ENCODE measurements around the gene ANP32E. TPM values are rescaled to one million over a fixed set of nuclear protein-coding genes. Genes with fewer than 3 reads are reported as not detected.
A peak's percentile ranks its signal among the peaks of the same experiment; 100 is the strongest.
"Not testable (repeated sequence)": the region's sequence is repeated elsewhere in the genome, so short reads cannot be mapped to it uniquely, and the experiment has no call there.

ANP32E gene
- total RNA-seq, 1 donor from 2014 or later, result 28.6 TPM

DNA sequence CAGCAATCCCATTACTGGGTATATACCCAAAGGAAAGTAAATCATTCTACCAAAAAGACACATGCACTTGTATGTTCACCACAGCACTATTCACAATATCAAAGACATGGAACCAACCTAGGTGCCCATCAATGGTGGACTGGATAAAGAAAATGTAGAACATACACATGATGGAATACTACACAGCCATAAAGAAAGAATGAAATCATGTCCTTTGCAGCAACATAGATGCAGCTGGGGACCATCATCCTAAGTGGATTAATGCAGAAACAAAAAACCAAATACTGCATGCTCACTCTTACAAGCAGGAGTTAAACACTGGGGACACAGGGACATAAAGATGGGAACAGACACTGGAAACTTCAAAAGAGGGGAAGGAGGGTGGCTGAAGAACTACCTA lies 8.7 kb downstream of the ANP32E start:
- ATAC-seq (no peak), DNase-seq (ENCODE audit: missing footprints) (no peak)
- intact Hi-C loops (cut with DNase I), result no loop called here

DNA sequence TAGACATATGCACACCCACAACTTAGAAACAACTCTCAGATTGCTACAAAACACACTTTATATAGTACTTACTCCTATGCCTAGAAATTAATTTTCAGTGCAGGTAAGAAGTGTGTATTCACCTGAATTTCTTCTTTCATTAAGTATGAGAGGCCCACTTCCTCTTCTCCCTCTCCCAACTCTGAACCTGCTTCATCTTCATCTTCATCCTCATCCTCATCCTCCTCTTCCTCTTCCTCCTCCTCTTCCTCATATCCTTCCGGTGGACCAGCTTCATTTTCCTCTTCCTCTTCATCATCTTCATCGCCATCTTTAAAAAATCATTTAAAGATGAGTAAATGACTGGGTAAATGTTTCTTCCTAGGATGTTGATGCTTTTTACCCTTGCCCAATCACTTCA lies 9.4 kb downstream of the ANP32E start:
- intact Hi-C loops (cut with DNase I), result no loop called here
- ATAC-seq, result no peak
- no peak for DNase-seq (ENCODE audit: missing footprints)

DNA sequence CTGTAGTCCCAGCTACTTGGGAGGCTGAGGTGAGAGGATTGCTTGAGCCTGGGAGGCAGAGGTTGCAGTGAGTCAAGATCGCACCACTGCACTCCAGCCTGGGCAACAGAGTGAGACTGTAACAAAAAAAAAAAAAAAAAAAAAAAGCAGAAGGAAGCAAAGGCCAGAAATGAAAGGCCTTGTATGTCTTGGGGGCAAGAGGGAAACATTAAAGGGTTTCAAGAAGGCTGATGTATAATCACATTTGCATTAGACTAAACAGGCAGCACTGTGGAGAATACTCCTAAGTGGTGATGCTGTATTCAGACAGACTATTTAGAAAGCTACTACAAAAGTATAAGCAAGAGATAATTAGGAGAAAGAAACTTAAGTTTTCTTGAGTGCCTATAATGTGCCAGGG lies 10.4 kb downstream of the ANP32E start:
- intact Hi-C loops (cut with DNase I), result no loop called here

DNA sequence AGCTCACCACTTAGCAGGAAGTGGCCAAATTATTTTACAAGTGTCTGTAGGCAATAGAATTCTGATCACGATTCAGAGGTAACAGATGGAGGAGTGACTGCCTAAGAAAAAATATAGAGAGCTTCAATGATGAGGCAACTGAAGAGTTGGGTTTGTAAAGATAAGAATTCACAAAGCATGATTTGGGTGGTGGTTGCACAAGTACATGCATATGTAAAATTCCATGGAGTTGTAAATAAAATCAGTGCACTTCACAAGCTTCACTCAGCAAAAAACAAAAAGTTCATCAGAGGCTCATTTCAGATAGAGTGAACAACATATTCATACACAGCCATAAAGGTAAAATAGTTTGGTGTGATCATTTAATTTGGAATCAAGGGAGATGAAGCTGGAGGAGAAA lies 10.9 kb downstream of the ANP32E start:
- DNase-seq (ENCODE audit: missing footprints) (no peak), ATAC-seq (no peak)
- intact Hi-C loops (cut with DNase I), result no loop called here

More for the DNA sequence above, 10.4 kb downstream of the ANP32E start:
- ATAC-seq, result no peak
- no peak for DNase-seq (ENCODE audit: missing footprints)

DNA sequence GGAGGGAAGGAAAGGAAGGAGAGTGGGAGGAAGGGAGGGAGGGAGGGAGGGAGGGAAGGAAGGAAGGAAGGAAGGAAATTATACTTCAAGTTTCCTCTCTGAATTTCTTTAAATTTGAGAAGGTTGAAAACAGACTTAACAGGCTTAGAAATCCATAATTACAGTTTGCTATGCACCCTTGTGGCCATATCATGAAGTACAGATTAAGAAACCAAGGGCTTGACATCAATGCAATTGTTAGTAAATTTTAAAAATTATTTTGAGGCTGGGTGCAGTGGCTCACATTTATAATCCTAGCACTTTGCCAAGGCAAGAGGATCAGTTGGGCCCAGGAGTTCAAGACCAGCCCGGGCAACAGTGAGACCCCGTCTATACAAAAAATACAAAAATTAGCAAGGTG lies 14.4 kb downstream of the ANP32E start:
- intact Hi-C loops (cut with DNase I), result no loop called here
- DNase-seq (ENCODE audit: missing footprints) (no peak), ATAC-seq (no peak)

DNA sequence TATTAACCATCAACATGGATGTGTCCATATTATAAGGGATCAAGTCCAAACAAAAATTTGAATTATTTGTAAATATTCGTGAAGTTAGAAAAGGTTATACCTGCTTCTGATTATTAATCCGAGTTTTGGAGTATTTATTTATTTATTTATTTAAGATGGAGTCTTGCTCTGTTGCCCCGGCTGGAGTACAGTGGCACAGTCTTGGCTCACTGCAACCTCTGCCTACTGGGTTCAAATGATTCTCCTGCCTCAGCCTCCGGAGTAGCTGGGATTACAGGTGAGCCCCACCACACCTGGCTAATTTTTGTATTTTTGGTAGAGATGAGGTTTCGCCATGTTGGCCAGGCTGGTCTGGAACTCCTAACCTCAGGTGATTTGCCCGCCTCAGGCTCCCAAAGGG lies 20.1 kb downstream of the ANP32E start:
- intact Hi-C loops (cut with DNase I), result loop anchor here (2.0 kb wide), 1 partner anchor 19 kb away; no protein-coding TSS in a partner anchor
- not testable (repeated sequence) for DNase-seq (ENCODE audit: missing footprints); ATAC-seq

DNA sequence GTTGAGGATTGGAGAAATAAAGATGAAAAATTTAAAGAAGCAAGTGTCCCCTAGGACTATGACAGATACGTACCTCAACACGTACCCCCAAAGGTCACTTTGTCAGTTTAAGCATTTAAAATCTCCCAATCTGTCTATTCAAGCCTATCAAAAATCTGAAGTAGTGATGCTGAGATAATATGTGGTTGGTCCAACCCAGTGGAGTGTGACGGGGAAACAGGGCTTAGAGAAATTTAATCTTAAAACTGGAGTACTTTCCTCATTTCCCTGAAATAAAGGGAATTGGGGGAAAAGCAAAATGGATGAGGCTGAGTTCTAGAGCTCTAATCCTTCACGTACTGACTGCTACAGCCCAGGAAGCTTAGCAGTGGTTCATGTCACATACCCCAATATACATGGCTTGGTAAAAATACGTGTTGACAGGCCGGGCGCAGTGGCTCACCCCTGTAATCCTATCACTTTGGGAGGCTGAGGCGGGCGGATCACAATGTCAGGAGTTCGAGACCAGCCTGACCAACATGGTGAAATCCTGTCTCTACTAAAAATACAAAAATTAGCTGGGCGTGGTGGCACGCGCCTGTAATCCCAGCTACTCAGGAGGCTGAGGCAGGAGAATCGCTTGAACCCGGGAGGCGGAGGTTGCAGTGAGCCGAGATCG lies 21.7 kb downstream of the ANP32E start:
- intact Hi-C loops (cut with DNase I), result loop anchor here (2.0 kb wide), 1 partner anchor 21 kb away; no protein-coding TSS in a partner anchor
- not testable (repeated sequence) for DNase-seq (ENCODE audit: missing footprints); ATAC-seq

DNA sequence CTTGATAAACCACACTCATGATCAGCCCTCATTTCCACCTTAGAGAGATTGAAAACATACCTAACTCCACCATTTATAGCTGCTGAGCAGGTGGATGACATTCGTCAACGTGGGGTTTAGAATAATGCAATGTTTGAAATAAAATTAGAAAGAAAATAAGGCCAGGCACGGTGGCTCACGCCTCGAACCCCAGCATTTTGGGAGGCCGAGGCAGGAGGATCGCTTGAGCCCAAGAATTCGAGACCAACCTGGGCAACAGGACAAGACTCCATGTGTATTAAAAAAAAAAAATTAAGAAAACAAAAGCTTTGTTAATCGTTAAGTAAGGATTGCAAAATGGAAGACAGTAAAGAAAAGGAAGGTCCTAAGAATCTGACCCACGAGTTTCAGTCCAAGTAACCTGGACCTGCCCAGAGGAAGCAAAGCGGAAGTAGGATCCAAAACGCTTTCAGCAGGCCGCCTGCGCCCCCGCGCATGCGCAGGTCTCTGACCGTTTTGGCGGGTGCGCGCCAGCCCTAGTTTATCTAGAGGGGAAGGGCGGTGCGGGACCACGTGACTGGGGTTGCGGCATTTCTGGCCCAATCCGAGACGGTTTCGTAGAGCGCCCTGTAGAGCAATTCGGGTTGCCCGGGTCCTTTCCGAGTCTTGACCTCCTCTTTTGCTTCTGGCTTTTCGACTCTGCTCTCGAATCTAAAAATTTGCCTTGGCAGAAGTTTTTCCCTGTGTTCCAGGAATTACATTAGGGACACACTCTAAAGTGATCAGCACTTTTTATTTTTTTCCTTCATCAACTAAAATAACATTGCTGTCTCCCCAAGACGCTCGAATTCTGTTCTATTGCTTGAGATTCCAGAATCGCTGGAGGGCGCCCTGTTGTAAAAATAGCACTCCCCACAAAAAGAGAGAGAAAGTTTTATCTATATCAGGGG lies 22.5 kb downstream of the ANP32E start:
- DNase-seq (ENCODE audit: missing footprints), result peak; percentile 98
- ATAC-seq, result peak; percentile 100
- intact Hi-C loops (cut with DNase I), result loop anchor here (2.0 kb wide), 1 partner anchor 21 kb away; no protein-coding TSS in a partner anchor

DNA sequence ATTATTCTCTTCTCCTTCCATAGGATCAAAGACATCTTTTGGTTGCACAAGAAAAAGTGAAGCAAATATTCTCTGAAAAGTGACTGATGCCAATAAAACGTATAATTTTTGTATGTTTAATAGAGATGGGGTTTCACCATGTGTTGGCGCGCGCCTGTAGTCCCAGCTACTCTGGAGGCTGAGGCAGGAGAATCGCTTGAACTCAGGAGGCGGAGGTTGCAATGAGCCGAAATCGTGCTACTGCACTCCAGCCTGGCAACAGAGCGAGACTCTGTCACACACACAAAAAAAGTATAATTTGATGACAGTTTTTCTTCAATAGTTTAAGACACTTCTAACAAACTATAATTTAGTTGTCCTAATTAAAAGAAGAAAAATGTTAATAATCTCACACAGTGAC lies 23.8 kb downstream of the ANP32E start:
- no peak for ATAC-seq
- no peak for DNase-seq (ENCODE audit: missing footprints)
- intact Hi-C loops (cut with DNase I), result no loop called here

DNA sequence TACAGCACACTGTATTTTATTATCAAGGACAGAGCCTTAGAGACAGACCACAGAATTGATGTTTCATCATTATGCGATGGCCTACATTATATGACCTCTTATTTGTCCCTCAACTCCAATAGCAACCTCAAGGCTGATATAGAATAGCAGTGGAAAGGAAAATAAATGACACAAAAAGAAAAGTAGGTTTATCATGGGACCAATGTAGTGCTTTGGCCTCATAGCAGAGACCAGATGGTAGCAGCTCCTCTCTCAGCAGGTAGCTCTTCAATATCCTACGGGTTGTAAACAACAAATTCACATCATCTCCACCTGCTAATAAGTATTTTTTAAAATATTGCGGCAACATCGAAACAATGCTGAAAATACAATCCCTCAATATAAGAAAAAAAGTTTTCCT lies 25.2 kb downstream of the ANP32E start:
- intact Hi-C loops (cut with DNase I), result no loop called here
- DNase-seq (ENCODE audit: missing footprints), result no peak
- no peak for ATAC-seq

DNA sequence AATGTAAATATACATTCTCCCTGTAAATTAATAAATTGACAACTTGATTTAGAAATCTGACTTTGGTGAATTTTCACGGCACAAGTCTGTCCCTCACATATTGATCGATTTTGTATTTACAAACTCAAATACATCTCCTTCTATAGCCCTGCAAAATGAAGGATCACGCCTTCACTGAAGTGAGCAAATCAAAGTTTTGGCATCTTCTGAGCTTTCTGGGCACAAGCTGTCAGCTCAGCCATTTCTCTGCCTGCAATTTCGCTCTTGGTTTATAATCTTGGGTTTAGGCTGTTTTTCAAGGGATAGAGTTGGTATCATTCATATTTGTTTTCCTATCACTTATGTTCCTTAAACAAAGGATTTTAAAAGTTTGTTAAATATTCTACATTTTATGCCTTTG lies 25.8 kb downstream of the ANP32E start:
- ATAC-seq (no peak), DNase-seq (ENCODE audit: missing footprints) (no peak)
- intact Hi-C loops (cut with DNase I), result no loop called here

DNA sequence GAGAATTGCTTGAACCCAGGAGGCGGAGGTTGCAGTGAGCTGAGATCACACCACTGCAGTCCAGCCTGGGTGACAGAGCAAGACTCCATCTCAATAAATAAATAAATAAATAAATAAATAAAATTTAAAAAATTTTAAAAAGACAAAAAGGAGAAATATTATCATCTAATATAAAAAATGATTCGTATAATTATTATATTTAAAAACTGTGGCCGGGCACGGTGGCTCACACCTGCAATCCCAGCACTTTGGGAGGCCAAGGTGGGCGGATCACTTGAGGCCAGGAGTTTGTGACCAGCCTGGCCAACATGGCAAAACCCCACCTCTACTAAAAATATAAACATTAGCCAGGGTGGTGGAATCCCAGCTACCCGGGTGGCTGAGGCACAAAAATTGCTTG lies 27.5 kb downstream of the ANP32E start:
- DNase-seq (ENCODE audit: missing footprints); intact Hi-C loops (cut with DNase I); ATAC-seq: not testable (repeated sequence)

DNA sequence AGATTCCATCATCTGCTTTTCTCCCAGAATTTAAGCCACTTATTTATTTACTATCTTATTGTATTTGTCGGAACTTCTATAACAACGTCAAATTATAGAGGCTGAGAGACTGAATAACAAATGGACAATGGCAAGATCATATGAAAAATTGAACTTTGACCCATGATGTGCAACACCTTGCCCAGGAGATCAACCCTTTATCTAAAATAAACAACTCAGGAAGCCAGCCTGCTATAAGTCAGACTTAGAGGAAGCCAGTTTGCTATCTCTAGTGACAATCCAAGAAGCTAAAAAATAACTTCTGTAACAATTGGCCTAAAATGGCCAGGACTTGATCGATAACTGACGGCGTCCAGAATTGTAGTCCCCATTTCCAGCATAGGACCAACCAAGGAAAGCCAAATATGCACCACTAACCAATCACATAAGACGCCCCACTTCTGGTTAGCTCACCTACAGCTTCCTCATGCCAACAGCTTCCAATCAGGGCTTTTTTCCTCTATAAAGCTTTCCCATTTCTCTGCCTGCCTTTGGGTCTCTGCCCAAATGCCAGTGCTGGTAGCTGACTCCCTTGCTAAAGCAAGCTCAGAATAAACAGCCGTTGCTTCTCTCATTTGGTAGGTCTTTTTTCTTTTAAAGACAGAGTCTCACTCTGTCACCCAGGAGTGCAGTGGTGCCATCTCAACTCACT lies 28.5 kb downstream of the ANP32E start:
- intact Hi-C loops (cut with DNase I), result no loop called here
- no peak for DNase-seq (ENCODE audit: missing footprints)
- no peak for ATAC-seq

DNA sequence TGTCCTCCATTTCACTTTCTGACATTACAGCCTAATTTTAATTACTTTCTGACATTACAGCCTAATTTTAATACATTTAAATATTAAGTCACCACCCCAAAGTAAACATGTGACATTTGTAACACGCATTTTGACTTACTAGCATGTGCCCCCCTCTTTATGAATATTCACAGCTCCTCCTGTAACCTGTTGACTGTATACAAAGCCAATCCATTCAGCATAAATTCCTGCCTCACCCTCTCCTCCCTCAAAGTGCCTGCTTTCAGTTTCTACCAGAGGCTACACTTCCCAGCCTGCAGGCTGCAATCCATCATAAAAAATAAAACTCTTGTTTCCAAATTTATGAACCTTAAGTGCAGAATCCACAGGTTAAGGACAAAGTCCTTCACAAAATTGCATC lies 39.5 kb downstream of the ANP32E start:
- DNase-seq (ENCODE audit: missing footprints) (no peak), ATAC-seq (no peak)
- intact Hi-C loops (cut with DNase I), result no loop called here

DNA sequence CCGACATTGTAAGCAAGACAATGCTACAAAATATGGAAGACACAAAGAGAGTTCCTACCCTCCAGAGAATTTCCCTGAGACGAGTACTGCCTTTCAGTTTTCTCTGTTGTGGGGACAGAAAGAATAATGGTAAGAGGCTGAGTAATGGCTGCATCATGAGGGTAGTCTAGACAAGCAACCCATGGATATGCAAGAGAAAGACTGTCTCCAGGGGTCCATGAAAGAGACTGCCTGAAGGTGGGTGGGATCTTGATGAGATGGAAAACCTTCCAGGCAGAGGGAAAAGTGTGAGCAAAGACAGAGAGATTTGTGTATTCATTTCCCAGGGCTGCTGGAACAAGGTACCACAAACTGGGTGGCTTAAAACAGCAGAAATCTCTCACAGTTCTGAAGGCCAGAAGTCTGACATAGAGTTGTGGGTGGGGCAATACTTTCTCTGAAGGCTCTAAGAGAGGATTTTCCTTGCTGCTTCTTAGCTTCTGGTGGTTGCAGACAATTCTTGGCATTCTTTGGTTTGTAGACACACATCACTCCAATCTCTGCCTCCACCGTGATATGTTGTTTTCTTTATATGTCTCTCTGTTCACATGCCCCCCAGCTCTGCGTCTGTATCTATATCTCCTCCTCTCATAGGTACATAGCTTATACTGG lies 41.4 kb downstream of the ANP32E start:
- no peak for ATAC-seq
- no peak for DNase-seq (ENCODE audit: missing footprints)
- intact Hi-C loops (cut with DNase I), result no loop called here

DNA sequence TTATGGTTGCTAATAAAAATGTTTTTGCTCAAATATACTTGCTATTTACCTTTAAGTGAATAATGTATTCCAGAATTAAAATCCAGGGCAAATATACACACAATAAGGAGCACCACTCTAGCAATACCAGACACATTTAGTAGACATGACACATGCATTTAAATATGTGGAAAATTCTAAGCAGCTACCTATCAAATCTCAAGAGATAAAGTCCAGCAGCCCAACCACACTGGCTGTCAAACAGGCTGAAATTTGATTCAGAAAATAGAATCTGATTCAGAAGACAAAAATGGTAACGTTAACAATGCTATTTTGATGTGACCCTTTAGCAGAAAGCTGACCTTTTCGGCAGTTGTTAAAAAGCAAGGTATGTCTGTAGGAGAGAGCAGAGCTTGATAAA lies 43.9 kb downstream of the ANP32E start:
- DNase-seq (ENCODE audit: missing footprints) (no peak), ATAC-seq (peak; percentile 79)
- intact Hi-C loops (cut with DNase I), result no loop called here

DNA sequence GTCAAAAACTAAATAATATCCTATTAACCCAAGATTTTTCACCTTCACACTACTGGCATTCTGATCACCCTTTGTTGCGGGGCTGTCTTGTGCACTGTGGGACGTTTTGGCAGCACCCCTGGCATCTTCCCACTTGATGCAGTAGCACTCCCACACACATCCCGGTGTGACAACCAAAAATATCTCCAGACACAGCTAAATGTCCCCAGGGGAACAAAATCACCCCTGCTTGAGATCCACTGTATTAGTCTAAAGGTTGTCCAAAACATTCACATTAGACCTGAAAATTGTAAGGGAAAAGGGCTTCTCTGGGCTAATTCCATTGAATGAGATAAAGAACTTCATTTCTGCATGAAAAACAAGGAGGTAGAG lies 48.4 kb downstream of the ANP32E start:
- intact Hi-C loops (cut with DNase I), result loop anchor here (5.0 kb wide), 1 partner anchor 225 kb away; no protein-coding TSS in a partner anchor
- ATAC-seq, result peak; percentile 14
- DNase-seq (ENCODE audit: missing footprints), result no peak

DNA sequence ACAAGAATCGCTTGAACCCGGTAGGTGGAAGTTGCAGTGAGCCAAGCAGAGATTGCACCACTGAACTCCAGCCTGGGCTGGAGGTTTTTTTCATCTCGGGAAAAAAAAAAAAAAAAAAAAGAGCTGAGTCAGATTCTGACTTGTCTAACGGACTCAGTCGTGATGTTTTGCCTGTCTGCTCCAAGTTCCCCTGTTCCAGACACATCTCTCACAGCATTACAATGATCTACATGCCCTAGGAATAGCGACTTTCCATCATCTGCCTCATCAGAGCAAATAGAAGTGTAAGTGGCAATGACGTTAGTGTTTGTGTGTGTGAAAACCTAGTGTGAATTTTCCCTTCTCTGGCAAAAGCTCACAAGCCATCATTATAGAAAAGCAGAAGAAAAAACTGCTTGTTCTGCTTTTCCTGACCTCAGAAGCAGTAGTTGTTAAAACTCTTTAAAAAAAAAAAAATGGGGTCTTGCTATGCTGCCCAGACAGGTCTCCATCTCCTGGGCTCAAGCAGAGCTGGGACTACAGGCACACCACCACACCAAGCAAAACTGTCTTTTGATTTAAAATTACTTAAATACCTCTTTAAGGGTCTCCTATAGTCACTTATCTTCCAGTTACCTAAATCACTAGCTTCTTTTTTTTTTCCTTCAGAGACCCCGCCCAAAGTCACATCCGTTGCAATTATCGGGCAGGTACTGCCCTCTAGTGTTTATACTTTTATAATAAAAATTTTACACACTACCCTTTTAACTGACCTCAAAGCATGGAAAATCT lies 48.9 kb downstream of the ANP32E start:
- DNase-seq (ENCODE audit: missing footprints) (no peak), ATAC-seq (peak; percentile 66)
- intact Hi-C loops (cut with DNase I), result loop anchor here (5.0 kb wide), 1 partner anchor 225 kb away; no protein-coding TSS in a partner anchor

Measured in Right ventricle myocardium inferior (tissue), 1 donor.